LNCaP clone FGC (cell line): ENCODE results near the gene MADCAM1.
"Not testable (repeated sequence)": the region's sequence is repeated elsewhere in the genome, so short reads cannot be mapped to it uniquely, and the experiment has no call there.

Experiments
- DNase-seq: peaks from one replicate; pipeline ENCODE4 v3.0.0-alpha.2; 2011; ENCODE audit warnings: low read depth
- H3K4me3 ChIP-seq: 2 replicates; pipeline ENCODE4 v1.5.1; 2011; ENCODE audit warnings: mild to moderate bottlenecking, low read depth, low read length, control low read depth
- CTCF ChIP-seq: IDR thresholded peaks from 2 replicates; pipeline ENCODE4 v1.5.1; 2012; ENCODE audit warnings: mild to moderate bottlenecking; ENCODE audit not compliant: control insufficient read depth, insufficient read depth; ENCODE audit errors: extremely low read depth

MADCAM1 gene

GRCh38 chr19:496112-496665, at the start of gene MADCAM1:
TSS of gene MADCAM1 (plus strand) at chr19:496486. CDS start at chr19:496500, 14 bp downstream.
- TF ChIP-seq CTCF: no peak
- DNase-seq: no peak
- no peak within 1 kb of the TSS for H3K4me3 ChIP-seq

DNA sequence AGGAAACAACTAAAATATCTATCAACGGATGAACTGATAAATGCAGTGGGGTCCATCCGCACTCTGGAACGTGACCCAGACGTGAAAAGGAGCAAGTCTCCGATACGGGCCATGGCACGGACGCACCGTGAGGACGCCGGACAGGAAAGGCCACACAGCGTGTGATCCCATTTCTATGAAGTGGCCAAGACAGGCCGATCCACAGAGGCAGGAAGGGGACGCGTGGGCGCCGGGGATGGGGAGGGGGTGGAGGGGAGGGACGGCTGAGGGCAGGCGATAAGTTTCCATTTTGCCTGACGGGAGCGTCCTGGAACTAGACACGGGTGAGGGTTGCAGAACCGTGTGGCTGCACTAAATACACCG, 49.2 kb upstream of the MADCAM1 start:
- no peak for TF ChIP-seq CTCF
- no peak for DNase-seq
- H3K4me3 ChIP-seq: no peak overlapping the region

DNA sequence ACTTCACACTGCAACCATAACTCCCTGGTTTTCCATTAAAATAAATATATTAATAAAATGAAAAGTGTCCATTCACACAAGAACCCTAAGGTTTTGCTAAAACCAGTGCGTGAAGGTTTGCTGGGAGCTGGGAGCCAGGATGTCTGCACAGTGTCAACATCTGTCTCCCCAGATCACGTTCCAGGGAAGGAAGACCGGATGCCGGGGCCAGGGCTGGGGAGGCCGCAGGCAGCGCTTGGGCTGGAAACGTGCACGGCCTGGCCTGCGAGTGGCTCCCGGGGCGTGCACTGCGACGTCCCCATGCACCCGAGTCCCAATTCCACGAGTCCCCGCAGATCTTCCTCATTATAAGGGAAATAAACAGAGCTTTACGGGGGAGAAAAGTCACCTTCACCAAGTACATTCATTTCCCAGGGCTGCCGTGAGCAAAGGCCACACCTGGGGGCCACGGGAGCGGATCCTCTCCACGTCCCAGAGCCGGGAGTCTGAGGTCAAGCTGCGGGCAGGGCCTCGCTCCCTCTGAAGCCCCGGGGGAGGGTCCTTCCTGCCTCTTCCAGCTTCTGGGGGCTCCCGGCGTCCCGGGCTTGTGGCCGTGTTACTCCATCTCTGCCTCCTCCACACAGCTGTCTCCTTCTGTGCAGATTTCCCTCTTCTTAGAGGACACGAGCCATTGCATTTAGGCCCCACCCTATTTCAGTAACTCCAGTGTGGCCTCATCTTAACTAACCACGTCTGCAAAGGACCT, 48.3 kb upstream of the MADCAM1 start:
- no peak overlapping the region for H3K4me3 ChIP-seq
- no peak for TF ChIP-seq CTCF
- DNase-seq: no peak

DNA sequence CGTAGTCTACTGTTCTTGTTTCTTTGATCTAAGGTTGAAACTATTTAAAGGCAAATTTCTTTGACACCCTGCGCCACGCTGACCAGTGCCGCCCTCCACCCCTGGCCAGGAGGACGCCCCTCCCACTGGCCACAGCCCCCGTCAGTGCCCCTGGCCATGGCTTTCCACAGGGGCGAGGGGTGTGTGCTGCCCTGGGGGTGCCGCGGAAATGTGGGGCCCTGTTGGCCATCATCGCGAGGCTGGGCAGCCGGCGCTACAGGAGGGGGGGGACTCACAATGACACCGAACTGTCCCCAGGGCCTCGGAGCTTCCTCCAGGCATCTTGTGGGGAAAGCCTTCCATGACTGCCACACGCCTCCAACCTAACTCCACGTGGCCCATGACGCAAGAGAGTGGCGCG, 46.4 kb upstream of the MADCAM1 start:
- TF ChIP-seq CTCF: no peak
- DNase-seq: no peak
- no peak overlapping the region for H3K4me3 ChIP-seq

GRCh38 chr19:450912-451481, 45.3 kb upstream of the MADCAM1 start:
- H3K4me3 ChIP-seq, DNase-seq: not testable (repeated sequence)

- TF ChIP-seq CTCF: no peak
- DNase-seq: no peak
- H3K4me3 ChIP-seq: no peak overlapping the region
These were observed 43.5 kb upstream of the MADCAM1 start for GRCh38 chr19:452829-453228.

GRCh38 chr19:453606-454005, 42.7 kb upstream of the MADCAM1 start:
- no peak for DNase-seq
- no peak overlapping the region for H3K4me3 ChIP-seq
- no peak for TF ChIP-seq CTCF
